Measurements from ENCODE around the gene GSTM1.
"Not testable (repeated sequence)": the region's sequence is repeated elsewhere in the genome, so short reads cannot be mapped to it uniquely, and the experiment has no call there.

The GSTM1 gene

GRCh38 chr1:109660691-109661026 lies 27.0 kb upstream of the GSTM1 start:
- DNase-seq = not testable (repeated sequence)

- no peak for DNase-seq
Observed at GRCh38 chr1:109661391-109661790, 26.2 kb upstream of the GSTM1 start.

GRCh38 chr1:109664671-109665070 lies 22.9 kb upstream of the GSTM1 start:
- no peak for DNase-seq

GRCh38 chr1:109667452-109668122 lies 20.0 kb upstream of the GSTM1 start, which contains the start of gene GSTM2:
Gene GSTM2 (plus strand): TSS chr1:109668057. CDS start chr1:109668116, 59 bp downstream.
- DNase-seq = peak; percentile 30

- no peak for DNase-seq
Observed at GRCh38 chr1:109668123-109668775, 19.4 kb upstream of the GSTM1 start.

- DNase-seq = no peak
Observed at GRCh38 chr1:109669246-109669948, 18.2 kb upstream of the GSTM1 start.

GRCh38 chr1:109669949-109670302 lies 17.7 kb upstream of the GSTM1 start:
- DNase-seq = not testable (repeated sequence)

- DNase-seq = no peak
Observed at GRCh38 chr1:109671067-109671466, 16.6 kb upstream of the GSTM1 start.

- not testable (repeated sequence) for DNase-seq
Observed at GRCh38 chr1:109673861-109674260, 13.8 kb upstream of the GSTM1 start.

- not testable (repeated sequence) for DNase-seq
Observed at GRCh38 chr1:109676683-109677381, 10.8 kb upstream of the GSTM1 start.

- no peak for DNase-seq
Observed at GRCh38 chr1:109677459-109677858, 10.2 kb upstream of the GSTM1 start.

- not testable (repeated sequence) for DNase-seq
Observed at GRCh38 chr1:109678637-109679036, 9.0 kb upstream of the GSTM1 start.

GRCh38 chr1:109684777-109685176 lies 2.8 kb upstream of the GSTM1 start:
- DNase-seq = not testable (repeated sequence)

- DNase-seq = not testable (repeated sequence)
Observed at GRCh38 chr1:109685399-109685798, 2.2 kb upstream of the GSTM1 start.

- DNase-seq = not testable (repeated sequence)
Observed at GRCh38 chr1:109685890-109686289, 1.7 kb upstream of the GSTM1 start.

- DNase-seq = not testable (repeated sequence)
Observed at GRCh38 chr1:109687109-109687508, 508 bp upstream of the GSTM1 start.

- DNase-seq = no peak
Observed at GRCh38 chr1:109689844-109690405, 2.3 kb downstream of the GSTM1 start.

- no peak for DNase-seq
Observed at GRCh38 chr1:109691759-109692158, 4.1 kb downstream of the GSTM1 start.

GRCh38 chr1:109694400-109694799 lies 6.8 kb downstream of the GSTM1 start:
- DNase-seq = not testable (repeated sequence)

- DNase-seq = not testable (repeated sequence)
Observed at GRCh38 chr1:109695138-109695537, 7.5 kb downstream of the GSTM1 start.

GRCh38 chr1:109697066-109697465 lies 9.4 kb downstream of the GSTM1 start:
- DNase-seq = no peak

- not testable (repeated sequence) for DNase-seq
Observed at GRCh38 chr1:109697861-109698260, 10.2 kb downstream of the GSTM1 start.

- DNase-seq = not testable (repeated sequence)
Observed at GRCh38 chr1:109702940-109703339, 15.3 kb downstream of the GSTM1 start.
